Common myeloid progenitor, CD34-positive (primary cell): ENCODE measurements around the gene DOCK2.
A peak's percentile ranks its signal among the peaks of the same experiment; 100 is the strongest.

Experiments used
- CTCF ChIA-PET: fragments of 350-600 bp; sonication (Branson Sonifier 250); formaldehyde crosslinking; loops from one replicate; lab custom pipeline; 2021; ENCODE audit warnings: antibody characterized with exemption; lab: Charles Lee
- POLR2A ChIA-PET: fragments of 350-600 bp; sonication (Branson Sonifier 250); formaldehyde crosslinking; loops from one replicate; lab custom pipeline; 2021; ENCODE audit warnings: antibody characterized with exemption; lab: Charles Lee
- DNase-seq, 3 donors: peaks; one replicate each; pipeline versions ENCODE4 v3.0.0 to v3.0.0-alpha.2; 2013
- H3K27ac ChIP-seq, 2 experiments: 1 replicate in 1 of 2; 2 replicates in 1 of 2; pipeline ENCODE4 v1.7.0; 2013; ENCODE audit warnings: inconsistent platforms in 2 of 2, low read length in 2 of 2, mild to moderate bottlenecking in 2 of 2, low read depth in 1 of 2, moderate library complexity in 1 of 2; ENCODE audit not compliant: severe bottlenecking in 2 of 2, insufficient read depth in 1 of 2, poor library complexity in 1 of 2
- H3K27me3 ChIP-seq, 5 experiments: replicated peaks in 2 of 5; 1 replicate in 3 of 5; 2 replicates in 2 of 5; pipeline versions ENCODE4 v1.6.1 to v1.7.0; 2013; ENCODE audit warnings: low read length in 4 of 5, mild to moderate bottlenecking in 2 of 5, moderate library complexity in 2 of 5, inconsistent platforms in 1 of 5; ENCODE audit not compliant: insufficient read depth in 5 of 5, control insufficient read depth in 4 of 5
- H3K36me3 ChIP-seq, 4 experiments: 1 replicate in 2 of 4; 2 replicates in 2 of 4; pipeline versions ENCODE4 v1.6.1 to v1.7.0; 2013; ENCODE audit warnings: low read length in 3 of 4, control low read depth in 1 of 4, mild to moderate bottlenecking in 1 of 4; ENCODE audit not compliant: control insufficient read depth in 4 of 4, insufficient read depth in 4 of 4
- H3K4me1 ChIP-seq, 4 experiments: 1 replicate in 3 of 4; 2 replicates in 1 of 4; pipeline versions ENCODE4 v1.6.1 to v1.7.1; 2013; ENCODE audit warnings: low read length in 3 of 4, mild to moderate bottlenecking in 3 of 4, control low read depth in 1 of 4, inconsistent platforms in 1 of 4, moderate library complexity in 1 of 4; ENCODE audit not compliant: control insufficient read depth in 4 of 4, insufficient read depth in 4 of 4; ENCODE audit errors: control extremely low read depth in 1 of 4
- H3K4me3 ChIP-seq, 7 experiments: 1 replicate in 4 of 7; 2 replicates in 3 of 7; pipeline versions ENCODE4 v1.5.1 to v1.7.0; 2013; ENCODE audit warnings: mild to moderate bottlenecking in 7 of 7, low read length in 6 of 7, moderate library complexity in 6 of 7, inconsistent platforms in 2 of 7, low read depth in 2 of 7, control low read depth in 1 of 7; ENCODE audit not compliant: insufficient read depth in 4 of 7, control insufficient read depth in 1 of 7; ENCODE audit errors: extremely low read depth in 1 of 7
- H3K9me3 ChIP-seq, 5 experiments: 1 replicate in 4 of 5; 2 replicates in 1 of 5; pipeline versions ENCODE4 v1.6.1 to v1.7.1; 2013; ENCODE audit warnings: low read length in 4 of 5, mild to moderate bottlenecking in 2 of 5, inconsistent platforms in 1 of 5, low read depth in 1 of 5, moderate library complexity in 1 of 5; ENCODE audit not compliant: control insufficient read depth in 4 of 5, insufficient read depth in 2 of 5; ENCODE audit errors: control extremely low read depth in 1 of 5
- whole genome bisulfite sequencing: methylation state at CpG from one replicate; pipeline ENCODE4 v1.1.5; 2013; ENCODE audit not compliant: insufficient coverage; 5-methylcytosine and 5-hydroxymethylcytosine counted together

The DOCK2 gene

GRCh38 chr5:169753795-169754194 is 116.7 kb downstream of the DOCK2 start:
- peaks cover 24 to 76% (median 56%) of the 10 kb centered on the region in 4 experiments for H3K36me3 ChIP-seq
- peaks cover 0 to 4% (median 3%) of the 10 kb centered on the region in 4 experiments for H3K4me1 ChIP-seq
- CTCF ChIA-PET: no interaction called here
- H3K4me3 ChIP-seq: no peak overlapping the region
- H3K27ac ChIP-seq: no peak overlapping the region
- no peak for DNase-seq
- WGBS: 100% methylated on average over 2 of the region's 2 CpGs
- H3K27me3 ChIP-seq: no peaks in the 10 kb centered on the region
- no peaks in the 10 kb centered on the region for H3K9me3 ChIP-seq
- POLR2A ChIA-PET: no interaction called here

DNA sequence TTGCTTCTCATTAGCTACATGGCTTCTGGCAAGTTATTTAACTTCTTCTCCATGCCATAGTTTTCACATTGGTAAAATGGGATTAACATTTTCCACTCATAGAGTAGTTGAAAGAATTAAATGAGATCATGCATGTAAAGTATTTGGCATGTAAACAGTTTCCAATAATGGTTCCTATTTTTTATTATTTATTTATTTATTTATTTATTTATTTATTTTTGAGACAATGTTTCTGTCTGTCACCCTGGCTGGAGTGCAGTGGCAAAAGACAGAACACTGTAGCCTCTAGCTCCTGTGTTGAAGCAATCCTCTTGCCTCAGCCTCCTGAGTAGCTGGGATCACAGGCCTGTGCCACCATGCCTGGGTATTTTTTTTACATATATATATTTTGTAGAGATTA is 117.7 kb downstream of the DOCK2 start:
- no peak overlapping the region for H3K4me3 ChIP-seq
- no peak for DNase-seq
- H3K9me3 ChIP-seq: no peaks in the 10 kb centered on the region
- POLR2A ChIA-PET: no interaction called here
- H3K27me3 ChIP-seq: no peaks in the 10 kb centered on the region
- peaks cover 27 to 76% (median 52%) of the 10 kb centered on the region in 4 experiments for H3K36me3 ChIP-seq
- no peak overlapping the region for H3K27ac ChIP-seq
- H3K4me1 ChIP-seq: peaks cover 0 to 4% (median 3%) of the 10 kb centered on the region in 4 experiments
- CTCF ChIA-PET: no interaction called here

- peaks cover 26 to 67% (median 46%) of the 10 kb centered on the region in 4 experiments for H3K36me3 ChIP-seq
- WGBS: 89% methylated on average over 7 of the region's 10 CpGs
Measured at GRCh38 chr5:169756071-169756765, 119.1 kb downstream of the DOCK2 start.

DNA sequence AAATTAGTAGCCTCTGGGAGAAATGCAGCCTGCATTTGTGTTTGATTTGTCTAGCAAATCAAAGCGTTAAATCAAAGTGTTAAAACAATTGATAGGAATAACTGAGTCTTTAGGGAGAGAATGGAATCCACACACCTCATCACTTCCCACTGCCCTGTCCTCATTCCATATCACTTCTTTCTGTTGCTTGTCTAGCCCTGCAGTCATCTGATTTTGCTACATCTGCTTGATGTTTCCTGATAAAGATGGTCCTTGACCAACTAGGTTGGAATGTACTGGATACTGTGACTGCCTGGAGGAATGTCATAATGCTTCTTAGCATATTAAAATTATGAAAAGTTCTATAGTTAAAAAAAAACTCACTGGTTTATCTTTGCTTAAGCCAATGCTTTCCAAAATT is 119.9 kb downstream of the DOCK2 start:
- Histone ChIP-seq H3K4me3 (no peak overlapping the region), H3K27ac (no peak overlapping the region), H3K27me3 (no peaks in the 10 kb centered on the region), H3K9me3 (no peaks in the 10 kb centered on the region), H3K4me1 (peaks cover 0 to 4% (median 3%) of the 10 kb centered on the region in 4 experiments), H3K36me3 (peaks cover 25 to 66% (median 44%) of the 10 kb centered on the region in 4 experiments)
- CTCF ChIA-PET: no interaction called here
- DNase-seq: no peak
- no CpG with 5 or more reads among the region's 1 CpG for WGBS
- POLR2A ChIA-PET: no interaction called here

More at GRCh38 chr5:169756071-169756765, 119.1 kb downstream of the DOCK2 start:
- ChIA-PET POLR2A (no interaction called here), CTCF (no interaction called here)
- Histone ChIP-seq H3K27me3 (no peaks in the 10 kb centered on the region), H3K9me3 (no peaks in the 10 kb centered on the region), H3K27ac (no peak overlapping the region), H3K4me1 (peaks cover 0 to 4% (median 3%) of the 10 kb centered on the region in 4 experiments), H3K4me3 (no peak overlapping the region)
- DNase-seq: no peak

- H3K27me3 ChIP-seq: no peaks in the 10 kb centered on the region
- POLR2A ChIA-PET: no interaction called here
- no peak for DNase-seq
- H3K9me3 ChIP-seq: no peaks in the 10 kb centered on the region
- H3K4me3 ChIP-seq: no peak overlapping the region
- H3K4me1 ChIP-seq: no peaks in the 10 kb centered on the region
- CTCF ChIA-PET: no interaction called here
- no peak overlapping the region for H3K27ac ChIP-seq
- H3K36me3 ChIP-seq: peaks cover 22 to 70% (median 46%) of the 10 kb centered on the region in 4 experiments
Measured at GRCh38 chr5:169758886-169759285, 121.8 kb downstream of the DOCK2 start.

GRCh38 chr5:169760229-169760628 is 123.2 kb downstream of the DOCK2 start:
- H3K27ac ChIP-seq: no peak overlapping the region
- ChIA-PET POLR2A (interaction anchor here (1.0 kb wide), 1 partner anchor 14 kb away, joined by 5 read pairs; no protein-coding TSS in a partner anchor), CTCF (interaction anchor here (1.1 kb wide), 1 partner anchor 24 kb away, joined by 3 read pairs; no protein-coding TSS in a partner anchor)
- no peaks in the 10 kb centered on the region for H3K9me3 ChIP-seq
- H3K27me3 ChIP-seq: no peaks in the 10 kb centered on the region
- no peak overlapping the region for H3K4me3 ChIP-seq
- peaks cover 20 to 80% (median 48%) of the 10 kb centered on the region in 4 experiments for H3K36me3 ChIP-seq
- no peaks in the 10 kb centered on the region for H3K4me1 ChIP-seq
- no peak for DNase-seq

DNA sequence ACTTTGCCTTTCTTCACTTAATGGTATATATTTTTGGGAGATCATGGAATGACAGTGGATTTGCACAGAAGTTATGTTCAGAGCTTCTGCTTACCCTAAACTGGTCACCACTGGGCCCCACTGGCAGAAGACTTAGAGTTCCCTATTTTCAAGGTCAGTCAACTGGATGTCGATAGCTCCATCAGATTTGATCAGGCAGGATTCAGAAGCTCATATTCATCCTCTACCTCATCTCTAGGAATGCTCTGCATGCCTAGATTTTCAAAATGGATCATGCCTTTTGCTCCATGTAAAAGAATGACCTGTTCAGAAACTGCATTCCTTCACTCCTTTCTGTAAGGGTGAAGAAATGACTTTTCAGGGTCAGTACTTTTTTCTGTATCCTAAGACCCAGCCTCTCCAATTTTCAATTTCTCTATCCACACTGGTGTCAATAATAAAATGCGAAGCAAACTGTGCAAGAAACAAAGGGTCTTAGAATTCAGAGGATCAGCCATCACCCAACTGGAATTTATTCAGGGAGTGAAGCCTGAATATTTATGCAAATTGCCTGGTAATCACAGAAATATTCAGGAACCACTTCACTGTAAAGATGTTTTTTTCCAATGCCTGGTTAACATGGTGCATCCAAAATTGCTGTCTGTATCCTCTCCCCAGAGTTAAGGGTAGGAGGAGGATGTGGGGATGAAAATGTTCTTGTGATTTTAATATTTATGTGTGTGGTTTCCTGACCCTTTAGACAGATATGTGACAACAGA is 125.4 kb downstream of the DOCK2 start:
- Histone ChIP-seq H3K4me1 (no peaks in the 10 kb centered on the region), H3K4me3 (no peak overlapping the region), H3K9me3 (no peaks in the 10 kb centered on the region), H3K27ac (peak overlapping the region in 1 of 2 experiments; percentile 2), H3K27me3 (no peaks in the 10 kb centered on the region), H3K36me3 (peaks cover 23 to 74% (median 45%) of the 10 kb centered on the region in 4 experiments)
- 100% methylated on average over 1 of the region's 2 CpGs for WGBS
- DNase-seq: no peak
- ChIA-PET CTCF (interaction anchor here (1.0 to 1.8 kb wide), 2 partner anchors 11 to 40 kb away, joined by 3 to 4 read pairs; no protein-coding TSS in a partner anchor), POLR2A (no interaction called here)
